GM19438 (cell line): Measurements from ENCODE around the gene SPECC1.
"Not testable (repeated sequence)": the region's sequence is repeated elsewhere in the genome, so short reads cannot be mapped to it uniquely, and the experiment has no call there.

Source experiments
- ATAC-seq: cut with Tn5 transposase; IDR thresholded peaks from one replicate; pipeline ENCODE4 v1.9.1; 2021; ENCODE audit warnings: low read depth; ENCODE audit not compliant: unreplicated experiment

Gene SPECC1

DNA sequence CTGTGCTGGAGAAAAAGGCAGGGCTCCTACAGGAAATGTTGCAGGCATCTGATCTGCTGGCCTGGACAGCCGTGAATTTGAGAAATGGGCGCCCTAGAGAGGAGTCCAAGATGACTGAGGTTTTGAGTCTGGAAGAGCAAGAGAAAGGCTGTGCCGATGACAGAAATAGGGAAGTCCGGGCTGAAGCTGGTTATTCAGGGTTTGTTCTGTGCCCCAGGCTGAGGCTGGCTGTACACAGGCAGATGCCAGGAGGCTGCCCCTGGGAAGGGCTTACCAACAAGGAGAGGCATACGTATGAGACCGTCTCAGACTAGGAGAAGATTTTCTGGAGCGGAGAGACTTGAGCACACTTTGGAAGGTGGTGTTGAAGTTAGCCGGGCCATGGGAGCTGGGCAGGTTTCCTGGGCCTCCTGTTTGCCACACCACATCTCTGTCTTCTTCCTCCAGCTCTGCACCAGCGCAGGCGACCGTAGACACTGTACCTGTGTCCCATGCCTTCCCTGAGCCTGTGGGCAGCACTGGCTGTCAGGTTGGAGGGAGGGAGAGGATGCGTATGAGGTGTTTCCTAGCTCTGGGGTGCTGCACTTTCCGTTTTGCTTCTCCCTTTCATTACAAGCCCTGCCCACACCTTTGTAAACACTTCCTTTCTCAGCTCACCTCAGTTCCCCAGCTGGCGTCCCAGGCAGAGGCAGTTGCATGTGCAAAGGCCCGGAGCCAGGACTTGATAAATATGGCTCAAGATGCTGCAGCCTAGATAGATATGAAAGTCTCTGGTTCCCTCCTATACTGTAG is 80.8 kb downstream of the SPECC1 start:
- ATAC-seq, result no peak

DNA sequence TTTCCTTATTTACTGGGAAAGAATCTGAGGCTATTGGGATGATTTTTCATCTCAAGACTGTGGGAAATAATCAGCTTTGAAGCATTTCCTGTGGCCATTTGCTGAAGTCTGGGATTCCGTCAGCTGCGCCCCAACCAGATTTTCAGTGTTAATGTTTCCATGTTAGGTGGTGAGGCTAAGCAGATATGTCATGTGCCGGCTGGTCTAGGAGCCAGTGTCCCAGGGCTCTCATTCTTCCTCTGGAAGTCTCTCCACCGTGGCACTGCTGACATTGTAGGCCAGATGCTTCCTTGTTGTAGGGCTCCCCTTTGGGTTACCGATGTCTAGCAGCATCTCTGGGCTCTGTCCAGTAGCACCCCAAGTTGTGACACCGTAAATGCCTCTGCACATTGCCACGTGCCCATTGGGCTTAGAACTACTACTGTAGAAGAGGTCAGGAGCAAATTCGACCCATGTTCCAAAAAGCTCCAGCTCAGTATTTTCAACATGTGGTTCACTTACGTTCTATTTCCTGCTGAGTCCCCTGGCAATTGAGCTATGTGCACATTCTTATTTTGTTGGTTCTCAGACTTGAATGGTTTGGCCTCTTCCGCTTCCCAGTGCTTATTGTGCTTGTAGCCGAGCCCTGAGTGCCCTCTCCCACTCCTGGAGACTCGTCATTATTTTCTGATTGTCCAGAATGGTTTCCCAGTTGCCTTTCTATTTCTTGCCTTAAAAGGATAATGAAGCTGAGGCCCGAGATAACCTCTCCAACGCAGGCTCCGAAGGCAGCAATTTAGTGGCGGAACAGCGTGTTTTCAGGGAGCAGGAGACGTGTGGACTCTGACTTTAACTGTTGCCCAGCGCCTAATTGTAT is 82.2 kb downstream of the SPECC1 start:
- no peak for ATAC-seq

DNA sequence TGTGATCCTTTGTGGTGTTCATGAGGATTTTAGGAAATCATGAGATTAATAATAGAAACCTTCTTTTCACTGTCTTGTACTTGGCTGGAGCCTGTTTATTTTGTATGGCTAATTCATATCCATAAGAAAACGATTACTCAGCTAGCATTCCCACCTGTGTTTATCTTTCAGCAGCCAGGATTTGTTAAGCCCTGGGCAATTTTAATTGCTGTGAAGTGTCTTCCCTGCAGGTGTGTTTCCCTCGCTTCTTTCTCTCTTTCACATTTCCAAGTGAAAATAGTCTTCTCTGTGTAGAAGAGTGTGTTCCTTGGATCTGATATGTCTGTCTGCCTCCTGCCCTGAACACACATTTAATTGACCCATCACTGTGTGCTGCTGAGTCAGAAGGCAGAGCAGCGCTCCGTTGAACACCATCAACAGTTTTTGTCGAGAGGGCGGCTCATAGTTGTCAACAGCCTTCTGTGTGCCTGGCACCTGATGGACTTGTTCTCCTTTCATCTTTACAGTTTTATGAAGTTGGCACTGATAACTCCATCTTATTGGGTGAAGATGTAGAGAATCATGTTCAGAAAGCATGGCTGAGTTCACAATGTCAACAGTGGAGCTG is 83.2 kb downstream of the SPECC1 start:
- no peak for ATAC-seq

DNA sequence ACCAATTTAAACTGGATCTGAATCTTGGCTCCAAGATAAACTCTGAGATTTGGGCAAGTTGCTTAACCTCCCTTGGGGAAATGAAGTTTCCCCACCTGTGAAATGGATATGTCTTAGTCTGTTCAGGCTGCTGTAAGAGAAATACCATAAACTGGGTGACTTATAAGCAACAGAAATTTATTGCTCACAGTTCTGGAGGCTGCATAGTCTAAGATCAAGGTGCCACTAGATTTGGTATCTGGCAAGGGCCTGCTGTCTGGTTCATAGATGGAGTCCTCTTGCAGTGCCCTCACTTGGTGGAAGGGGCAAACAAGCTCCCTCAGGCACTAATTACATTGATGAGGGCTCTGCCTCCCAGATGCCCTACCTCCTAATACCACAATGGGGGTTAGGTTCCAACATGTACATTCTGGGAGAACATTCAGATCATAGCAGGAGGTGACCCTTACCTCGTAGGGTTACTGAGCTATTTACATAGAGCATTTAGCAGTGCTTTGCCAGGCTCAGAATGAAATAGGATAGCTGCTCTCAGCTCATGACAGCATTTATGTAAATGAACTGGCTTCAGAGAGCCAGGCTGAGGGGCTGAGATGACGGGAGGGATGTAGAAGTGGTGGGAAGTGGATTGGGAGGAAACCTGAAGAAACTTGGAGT is 83.9 kb downstream of the SPECC1 start:
- ATAC-seq, result no peak

DNA sequence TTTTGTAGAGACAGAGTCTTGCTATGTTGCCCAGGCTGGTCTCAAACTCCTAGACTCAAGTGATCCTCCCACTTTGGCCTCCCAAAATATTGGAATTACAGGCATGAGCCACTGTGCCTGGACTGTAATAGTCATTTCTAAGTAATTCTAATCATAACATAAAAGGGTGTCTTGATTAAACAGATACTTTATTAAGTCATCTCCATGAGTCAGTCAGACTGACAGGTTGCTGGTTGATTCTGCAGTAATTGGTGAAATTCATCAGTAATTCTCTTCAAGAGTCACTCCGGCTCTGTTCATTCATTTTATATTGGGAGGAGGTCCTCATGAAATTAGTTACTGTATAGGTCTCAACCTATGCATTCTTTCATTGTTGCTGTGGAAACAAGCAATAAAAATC is 85.6 kb downstream of the SPECC1 start:
- no peak for ATAC-seq

DNA sequence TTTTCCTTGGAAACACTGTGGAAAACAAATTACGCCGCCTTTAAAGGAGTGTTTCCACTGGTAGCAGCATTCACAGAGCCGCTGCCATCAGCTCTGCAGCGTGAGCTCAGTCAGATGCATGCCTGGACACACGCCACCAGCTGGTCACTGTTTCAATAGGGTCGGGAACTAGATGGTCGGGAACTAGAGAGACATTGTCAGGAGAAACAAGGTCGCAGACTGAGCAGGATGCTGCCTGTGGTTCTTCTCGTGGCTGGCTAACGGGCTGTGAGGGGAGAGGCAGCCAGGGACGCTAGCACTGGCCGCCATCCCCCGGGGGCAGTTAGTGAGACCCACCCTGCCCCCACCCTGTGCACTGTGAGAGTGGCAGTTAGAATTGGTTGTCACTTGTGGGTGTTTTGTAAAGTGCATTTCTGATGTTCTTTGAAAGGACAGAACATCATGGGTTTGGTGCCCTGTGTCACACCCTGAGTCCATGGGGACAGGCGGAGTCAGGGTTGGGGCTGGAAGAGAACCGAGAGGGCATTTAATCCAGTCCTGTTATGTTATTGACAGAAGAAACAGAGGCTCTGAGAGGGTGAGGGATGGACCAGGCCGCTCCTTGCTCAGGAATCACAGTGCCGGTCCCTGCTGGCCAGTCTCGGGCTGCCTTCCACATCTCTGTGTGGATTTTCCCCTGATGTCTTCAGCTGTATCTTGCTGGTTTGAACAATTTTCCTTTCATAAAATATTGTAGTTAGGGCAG is 86.3 kb downstream of the SPECC1 start:
- ATAC-seq, result no peak

DNA sequence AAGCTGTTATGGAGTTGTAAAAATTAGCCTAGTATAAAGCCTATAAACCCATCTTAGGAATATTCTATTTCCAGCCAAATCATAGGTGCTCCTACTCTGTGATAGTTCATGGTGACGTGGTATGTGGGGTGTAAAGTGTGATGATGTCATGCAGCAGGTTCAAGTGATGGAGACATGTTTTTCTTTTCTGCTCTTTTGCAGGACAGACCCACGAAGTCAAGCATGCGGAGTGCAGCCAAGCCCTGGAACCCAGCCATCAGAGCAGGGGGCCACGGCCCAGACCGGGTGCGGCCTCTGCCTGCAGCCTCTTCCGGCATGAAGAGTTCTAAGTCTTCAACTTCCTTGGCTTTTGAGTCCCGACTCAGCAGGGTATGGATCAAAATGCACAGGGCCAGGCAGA is 87.3 kb downstream of the SPECC1 start:
- ATAC-seq, result no peak

DNA sequence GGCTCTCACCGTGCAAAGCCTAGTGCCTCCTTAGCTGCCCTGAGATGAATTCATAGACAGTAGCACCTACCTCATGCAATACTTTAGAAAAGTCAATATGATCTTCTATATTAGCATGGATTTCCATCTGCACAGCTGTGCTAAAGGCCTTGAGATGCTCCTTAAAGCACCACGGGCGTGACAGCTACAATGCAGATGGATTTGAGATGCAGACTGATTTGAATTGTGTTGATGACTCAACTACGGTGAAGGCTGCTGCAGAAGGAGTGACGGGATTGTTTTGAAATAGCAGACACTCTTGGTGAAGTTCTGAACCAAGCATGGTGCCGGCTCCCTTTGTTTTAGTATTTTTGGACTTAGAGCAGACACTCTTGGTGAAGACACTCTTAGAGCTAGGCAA is 88.2 kb downstream of the SPECC1 start:
- no peak for ATAC-seq

DNA sequence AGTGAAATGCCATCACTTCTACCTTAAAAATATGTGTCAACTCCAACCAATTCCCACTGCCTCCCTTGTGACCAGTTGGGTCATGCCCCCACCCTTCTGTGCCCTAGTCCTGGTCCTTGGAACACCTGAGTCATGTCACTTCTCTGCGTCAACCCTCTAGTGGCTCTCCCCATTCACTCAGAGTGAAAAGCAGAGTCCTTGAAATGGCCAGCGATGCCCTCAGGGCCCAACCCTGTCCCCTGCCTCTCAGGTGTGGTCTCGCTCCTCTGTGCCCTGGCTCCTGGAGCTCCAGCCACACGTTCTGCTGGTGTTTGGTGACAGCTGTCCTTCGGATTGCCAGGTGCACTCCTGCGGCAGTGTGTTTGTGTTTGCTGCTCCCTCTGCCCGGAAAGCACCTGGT is 89.2 kb downstream of the SPECC1 start:
- ATAC-seq, result no peak

DNA sequence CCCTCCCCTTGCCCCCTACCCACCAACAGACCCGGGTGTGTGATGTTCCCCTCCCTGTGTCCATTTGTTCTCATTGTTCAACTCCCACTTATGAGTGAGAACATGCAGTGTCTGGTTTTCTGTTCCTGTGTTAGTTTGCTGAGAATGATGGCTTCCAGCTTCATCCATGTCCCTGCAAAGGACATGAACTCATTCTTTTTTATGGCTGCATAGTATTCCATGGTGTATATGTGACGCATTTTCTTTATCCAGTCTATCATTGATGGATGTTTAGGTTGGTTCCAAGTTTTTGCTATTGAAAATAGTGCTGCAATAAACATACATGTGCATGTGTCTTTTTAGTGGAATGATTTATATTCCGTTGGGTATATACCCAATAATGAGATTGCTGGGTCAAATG is 91.6 kb downstream of the SPECC1 start:
- not testable (repeated sequence) for ATAC-seq

DNA sequence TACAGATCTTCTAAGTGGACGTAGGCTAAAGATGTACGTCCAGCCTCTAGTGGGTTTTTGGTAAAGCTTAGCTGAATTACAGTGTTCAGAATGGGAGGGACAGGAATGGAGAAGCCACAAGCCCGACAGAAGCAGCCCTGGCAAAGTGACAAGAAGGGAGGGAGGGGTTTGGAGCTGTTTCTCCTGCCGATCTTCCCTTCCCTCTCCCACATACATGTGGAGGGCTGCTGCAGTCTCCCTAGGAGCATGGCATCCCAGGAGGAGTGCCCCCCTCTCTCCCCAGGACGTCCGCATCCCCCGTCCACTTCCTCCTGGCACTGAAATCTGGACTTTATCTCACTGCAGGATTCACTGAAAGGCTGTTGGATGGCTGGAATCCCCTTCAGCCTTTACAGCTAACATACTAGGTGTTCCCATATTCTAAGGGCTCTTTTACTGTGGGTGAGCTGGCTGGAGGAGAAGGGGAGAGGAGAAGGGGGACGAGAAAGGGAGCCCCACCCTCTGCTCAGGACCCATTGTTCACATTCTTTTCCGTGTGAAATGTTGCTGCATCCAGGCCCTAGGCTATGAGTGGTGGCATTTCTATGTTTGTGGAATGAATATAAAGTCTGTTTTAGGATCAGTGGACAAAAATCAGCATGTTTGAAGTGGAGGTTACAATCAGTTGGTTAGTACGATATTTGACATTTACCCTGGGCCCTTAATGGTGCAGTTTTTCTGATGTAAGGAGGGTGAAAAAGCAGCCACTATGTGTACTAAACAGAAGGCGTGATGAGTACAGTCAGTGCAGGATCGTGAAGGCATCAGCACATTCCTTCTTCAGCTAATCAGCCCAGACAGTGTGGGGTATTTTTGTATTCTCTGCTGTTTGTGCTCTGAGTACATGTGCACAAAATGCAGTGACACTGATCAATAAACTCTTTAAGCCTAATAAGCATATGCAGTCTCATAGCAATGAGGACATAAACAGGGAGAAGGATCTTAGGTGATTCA is 94.6 kb downstream of the SPECC1 start:
- ATAC-seq, result no peak

DNA sequence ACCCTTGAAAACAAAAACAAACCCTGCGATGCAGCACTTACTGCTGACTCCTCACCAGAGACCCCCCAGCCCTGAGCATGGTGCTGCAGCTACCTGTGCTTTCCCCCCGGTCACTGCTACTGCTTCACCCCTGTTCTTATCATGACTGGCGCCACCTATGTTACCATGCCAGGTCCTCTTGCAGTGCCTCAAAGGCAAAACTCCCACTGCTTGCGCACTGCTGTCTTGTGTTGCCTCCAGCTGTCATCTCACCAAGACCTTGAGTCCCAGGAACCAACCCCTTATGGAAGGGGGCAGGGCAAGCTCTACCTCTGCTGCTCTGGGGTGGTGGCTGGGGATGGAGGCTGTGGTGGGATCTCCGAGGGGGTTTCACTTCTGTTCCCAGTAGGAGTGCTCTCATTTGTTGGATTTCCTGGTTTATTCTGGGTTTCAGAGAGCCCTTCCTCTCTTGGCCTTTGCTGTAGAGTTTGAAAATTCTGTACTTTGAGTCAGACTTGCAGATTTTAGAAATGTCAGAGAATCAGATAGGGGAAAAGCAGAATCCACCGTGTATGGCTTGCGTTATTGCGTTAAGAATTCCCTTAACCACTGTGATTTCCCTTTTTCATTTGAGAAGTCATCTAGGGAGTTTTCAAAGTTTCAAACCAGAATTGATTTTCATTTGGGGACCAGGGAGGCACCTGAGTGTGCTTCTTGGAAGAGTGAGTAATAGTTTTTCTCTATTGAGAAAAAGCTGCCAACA is 96.6 kb downstream of the SPECC1 start:
- no peak for ATAC-seq

DNA sequence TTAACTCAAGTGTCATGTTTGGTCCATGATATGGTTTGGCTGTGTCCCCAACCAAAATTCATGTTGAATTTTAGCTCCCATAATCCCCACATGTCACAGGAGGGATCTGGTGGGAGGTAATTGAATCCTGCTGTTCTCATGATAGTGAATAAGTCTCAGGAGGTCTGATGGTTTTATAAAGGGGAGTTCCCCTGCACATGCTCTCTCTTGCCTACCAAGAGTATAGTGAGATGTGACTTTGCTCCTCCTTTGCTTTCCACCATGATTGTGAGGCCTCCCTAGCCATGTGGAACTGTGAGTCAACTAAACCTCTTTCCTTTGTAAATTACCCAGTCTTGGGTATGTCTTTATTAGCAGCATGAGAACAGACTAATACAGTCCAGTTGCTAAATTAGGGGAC is 97.3 kb downstream of the SPECC1 start:
- not testable (repeated sequence) for ATAC-seq

DNA sequence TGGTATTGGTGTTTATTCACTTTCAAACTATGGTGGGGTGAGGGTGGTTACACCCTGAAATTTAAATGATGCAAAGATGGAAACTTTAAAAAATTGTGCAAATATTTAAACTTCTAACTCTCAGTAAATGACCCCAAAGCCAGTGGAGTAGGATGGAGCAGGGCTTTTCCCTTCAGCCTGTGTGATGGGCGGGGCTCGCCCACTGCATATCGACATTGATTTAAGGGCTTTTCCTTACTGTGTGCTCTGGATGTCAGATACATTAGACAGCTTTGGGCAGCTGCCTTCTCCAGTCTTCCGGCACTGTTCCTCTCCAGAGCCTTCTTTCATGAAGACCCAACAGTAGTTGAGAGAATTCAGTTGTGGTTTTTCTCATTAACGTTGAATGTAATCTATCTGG is 99.9 kb downstream of the SPECC1 start:
- no peak for ATAC-seq

DNA sequence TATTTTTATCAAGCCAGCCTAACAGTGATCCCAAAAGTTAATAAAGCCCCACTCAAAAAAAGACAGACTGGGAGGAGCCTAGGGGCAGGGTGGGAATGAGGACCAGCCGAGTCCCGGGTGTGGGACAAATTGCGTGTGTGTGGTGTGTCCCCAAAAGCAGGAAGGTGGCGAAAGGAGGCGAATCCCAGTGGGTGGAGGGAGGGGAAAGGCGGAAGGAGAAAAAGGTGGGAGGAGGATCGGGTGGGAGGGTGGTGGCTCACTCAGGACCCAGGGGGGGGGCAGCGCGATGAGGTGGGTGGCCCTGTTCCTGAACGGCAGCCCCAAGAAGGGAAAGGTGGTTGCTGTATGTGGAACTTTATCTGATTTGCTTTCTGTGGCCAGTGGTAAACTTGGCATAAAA is 102.4 kb downstream of the SPECC1 start:
- no peak for ATAC-seq

DNA sequence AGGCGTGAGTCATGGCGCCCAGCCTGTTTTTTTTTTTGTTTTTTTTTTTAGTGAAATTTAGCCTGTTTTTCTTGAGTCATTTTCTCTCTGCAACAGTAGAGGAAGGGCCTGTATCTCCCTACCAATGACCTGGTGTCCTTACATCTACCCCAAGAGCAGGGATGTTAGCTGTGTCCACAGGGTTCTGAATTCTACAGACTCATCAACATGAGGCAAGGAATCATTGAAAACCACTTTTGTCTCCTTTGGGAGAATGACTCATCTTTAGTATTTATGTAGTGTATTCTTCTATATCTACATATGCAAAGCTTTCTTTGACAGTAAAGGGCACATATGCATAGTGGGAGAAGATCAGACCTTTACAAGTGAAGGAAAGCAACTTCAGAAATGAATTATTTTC is 105.3 kb downstream of the SPECC1 start:
- ATAC-seq, result no peak

DNA sequence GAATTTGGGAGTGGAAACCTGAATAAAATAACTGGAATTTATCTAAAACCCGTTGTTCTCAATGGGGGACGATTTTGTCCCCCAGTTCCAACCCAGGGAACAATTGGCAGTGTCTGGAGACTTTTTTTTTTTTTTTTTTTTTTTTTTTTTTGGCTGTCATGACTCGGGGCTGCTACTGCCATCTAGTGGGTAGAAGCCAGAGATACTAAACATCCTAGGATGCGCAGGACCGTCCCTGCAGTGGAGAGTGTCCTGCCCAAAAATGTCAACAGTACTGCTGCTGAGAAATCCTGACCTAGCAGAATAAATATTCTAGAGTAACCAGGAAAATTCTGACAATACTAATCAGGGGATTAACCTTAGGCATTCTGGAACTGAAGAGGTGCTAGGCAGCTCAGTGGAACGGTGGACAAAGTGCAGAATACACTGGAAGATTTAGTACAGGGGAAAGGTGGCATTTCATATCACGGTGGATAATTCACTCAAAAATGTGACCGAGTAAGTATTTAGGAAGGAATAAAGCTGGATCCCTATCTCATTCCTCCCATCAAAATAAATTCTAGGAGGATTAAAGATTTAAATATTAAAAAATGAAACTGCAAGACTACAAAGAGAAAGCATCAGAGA is 107.6 kb downstream of the SPECC1 start:
- ATAC-seq, result no peak

DNA sequence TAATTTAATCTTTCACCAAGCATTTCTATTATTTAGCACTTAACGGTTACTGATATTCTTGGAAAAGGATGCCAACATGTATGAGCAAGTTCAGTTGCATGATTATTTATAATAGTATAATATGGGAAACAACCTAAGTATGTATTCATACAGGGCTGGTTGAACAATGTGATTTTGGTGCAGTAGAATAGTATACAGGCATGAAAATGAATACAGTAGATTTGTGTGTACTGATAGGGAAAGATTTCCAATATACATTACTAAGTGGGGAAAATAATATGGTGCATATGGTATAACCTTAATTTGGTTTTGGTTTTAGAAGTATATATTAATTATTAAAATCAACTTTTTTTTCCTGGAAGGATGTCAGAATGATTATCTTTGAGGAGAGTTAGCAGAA is 109.1 kb downstream of the SPECC1 start:
- no peak for ATAC-seq
